ENCODE data around the gene MUC6.

The MUC6 gene

GRCh38 chr11:1052133-1053011 is 15.9 kb upstream of the MUC6 start:
- DNase-seq (ENCODE audit: low spot score), result no peak

- DNase-seq (ENCODE audit: low spot score), result no peak
Measured at GRCh38 chr11:1051356-1052132, 15.0 kb upstream of the MUC6 start.

- peak; percentile 72 for DNase-seq (ENCODE audit: low spot score)
Measured at GRCh38 chr11:1050581-1051355, 14.2 kb upstream of the MUC6 start.

GRCh38 chr11:1049911-1050580 is 13.5 kb upstream of the MUC6 start:
- DNase-seq (ENCODE audit: low spot score), result no peak

GRCh38 chr11:1049431-1049891 is 12.9 kb upstream of the MUC6 start:
- no peak for DNase-seq (ENCODE audit: low spot score)

- DNase-seq (ENCODE audit: low spot score), result no peak
Measured at GRCh38 chr11:1049071-1049405, 12.5 kb upstream of the MUC6 start.

- no peak for DNase-seq (ENCODE audit: low spot score)
Measured at GRCh38 chr11:1048375-1049070, 12.0 kb upstream of the MUC6 start.

- DNase-seq (ENCODE audit: low spot score), result no peak
Measured at GRCh38 chr11:1047595-1048156, 11.2 kb upstream of the MUC6 start.

- no peak for DNase-seq (ENCODE audit: low spot score)
Measured at GRCh38 chr11:1044160-1044559, 7.6 kb upstream of the MUC6 start.

GRCh38 chr11:1043563-1044096 is 7.1 kb upstream of the MUC6 start:
- no peak for DNase-seq (ENCODE audit: low spot score)

GRCh38 chr11:1042626-1043562 is 6.4 kb upstream of the MUC6 start:
- no peak for DNase-seq (ENCODE audit: low spot score)

GRCh38 chr11:1041936-1042608 is 5.6 kb upstream of the MUC6 start:
- DNase-seq (ENCODE audit: low spot score), result no peak

GRCh38 chr11:1041471-1041870 is 5.0 kb upstream of the MUC6 start:
- DNase-seq (ENCODE audit: low spot score), result no peak

GRCh38 chr11:1041149-1041467 is 4.6 kb upstream of the MUC6 start:
- no peak for DNase-seq (ENCODE audit: low spot score)

- no peak for DNase-seq (ENCODE audit: low spot score)
Measured at GRCh38 chr11:1040428-1041148, 4.1 kb upstream of the MUC6 start.

GRCh38 chr11:1039481-1040427 is 3.2 kb upstream of the MUC6 start:
- no peak for DNase-seq (ENCODE audit: low spot score)

- no peak for DNase-seq (ENCODE audit: low spot score)
Measured at GRCh38 chr11:1038921-1039320, 2.4 kb upstream of the MUC6 start.

Measured in CD4-positive, alpha-beta T cell treated with Interleukin-15 for 4 hours (primary cell).